Glutamatergic neuron (in vitro differentiated cells): Measurements from ENCODE around the gene LAMA5. TPM values are rescaled to one million over a fixed set of nuclear protein-coding genes. Genes with fewer than 3 reads are reported as not detected.

Experiments used
- DNase-seq: peaks from one replicate; pipeline ENCODE4 v3.0.0; 2022
- H3K27ac Mint-ChIP-seq: one replicate; pipeline ENCODE4 v1.8.0; 2020; ENCODE audit warnings: mild to moderate bottlenecking, mixed read lengths, inconsistent platforms; ENCODE audit not compliant: unreplicated experiment
- H3K27me3 Mint-ChIP-seq: one replicate; pipeline ENCODE4 v1.8.0; 2020; ENCODE audit warnings: mild to moderate bottlenecking, moderate library complexity, mixed read lengths, inconsistent platforms; ENCODE audit not compliant: unreplicated experiment
- H3K36me3 Mint-ChIP-seq: one replicate; pipeline ENCODE4 v1.8.0; 2020; ENCODE audit warnings: mild to moderate bottlenecking, mixed read lengths, inconsistent platforms; ENCODE audit not compliant: unreplicated experiment
- H3K4me1 Mint-ChIP-seq: one replicate; pipeline ENCODE4 v1.8.0; 2020; ENCODE audit warnings: mild to moderate bottlenecking, low read depth, mixed read lengths, inconsistent platforms; ENCODE audit not compliant: unreplicated experiment
- H3K4me3 Mint-ChIP-seq: one replicate; pipeline ENCODE4 v1.8.0; 2020; ENCODE audit warnings: mild to moderate bottlenecking, mixed read lengths, inconsistent platforms; ENCODE audit not compliant: unreplicated experiment
- H3K9me3 Mint-ChIP-seq: one replicate; pipeline ENCODE4 v1.8.0; 2020; ENCODE audit warnings: mild to moderate bottlenecking, moderate library complexity, mixed read lengths, inconsistent platforms; ENCODE audit not compliant: unreplicated experiment
- CTCF ChIP-seq: fragments of 200-600 bp; sonication (generic); IDR thresholded peaks from one replicate; pipeline ENCODE4 v1.5.0; 2021; ENCODE audit not compliant: partially characterized antibody, unreplicated experiment
- total RNA-seq: library from RNA; stranded (reverse); fragmentation: NEBNext Ultra II Directional; extraction: Animal tissue kit (Norgen Biotek cat#: 25700); gene quantifications from one replicate; pipeline ENCODE4 v1.2.1, GENCODE V29; 2021; ENCODE audit not compliant: unreplicated experiment

LAMA5 gene
- total RNA-seq, 1 donor from 2014 or later = 724 TPM

GRCh38 chr20:62371588-62372041, 4.5 kb upstream of the LAMA5 start:
- Mint-ChIP-seq H3K36me3 (peaks cover 4% of the 10 kb centered on the region), H3K27me3 (peaks cover 16% of the 10 kb centered on the region), H3K27ac (no peak overlapping the region), H3K9me3 (peaks cover 8% of the 10 kb centered on the region), H3K4me3 (no peak overlapping the region), H3K4me1 (peaks cover 17% of the 10 kb centered on the region)
- DNase-seq = no peak
- TF ChIP-seq CTCF = no peak

GRCh38 chr20:62370807-62371587, 3.9 kb upstream of the LAMA5 start:
- H3K4me3 Mint-ChIP-seq = no peak overlapping the region
- H3K27me3 Mint-ChIP-seq = peaks cover 16% of the 10 kb centered on the region
- TF ChIP-seq CTCF = no peak
- peak; percentile 44 for DNase-seq
- H3K27ac Mint-ChIP-seq = no peak overlapping the region
- H3K36me3 Mint-ChIP-seq = peaks cover 4% of the 10 kb centered on the region
- H3K4me1 Mint-ChIP-seq = peaks cover 17% of the 10 kb centered on the region
- H3K9me3 Mint-ChIP-seq = peaks cover 8% of the 10 kb centered on the region

GRCh38 chr20:62370115-62370806, 3.1 kb upstream of the LAMA5 start:
- Mint-ChIP-seq H3K27me3 (peaks cover 16% of the 10 kb centered on the region), H3K36me3 (peaks cover 4% of the 10 kb centered on the region), H3K27ac (no peak overlapping the region), H3K4me3 (no peak overlapping the region), H3K4me1 (peaks cover 15% of the 10 kb centered on the region), H3K9me3 (peaks cover 8% of the 10 kb centered on the region)
- TF ChIP-seq CTCF = no peak
- peak; percentile 19 for DNase-seq

- no peak for TF ChIP-seq CTCF
- peak; percentile 14 for DNase-seq
- H3K27ac Mint-ChIP-seq = no peak overlapping the region
- peaks cover 15% of the 10 kb centered on the region for H3K4me1 Mint-ChIP-seq
- peaks cover 10% of the 10 kb centered on the region for H3K9me3 Mint-ChIP-seq
- H3K36me3 Mint-ChIP-seq = peaks cover 4% of the 10 kb centered on the region
- H3K4me3 Mint-ChIP-seq = peak overlapping the region; percentile 78
- H3K27me3 Mint-ChIP-seq = peaks cover 18% of the 10 kb centered on the region
Measured at GRCh38 chr20:62369815-62370114, 2.7 kb upstream of the LAMA5 start.
